Measurements from ENCODE around the gene DYNLT4. TPM values are rescaled to one million over a fixed set of nuclear protein-coding genes. Genes with fewer than 3 reads are reported as not detected.
A peak's percentile ranks its signal among the peaks of the same experiment; 100 is the strongest.

Gene DYNLT4
- total RNA-seq, 1 donor = not detected

GRCh38 chr1:44790968-44791801, 16.0 kb downstream of the DYNLT4 start:
- no peak for TF ChIP-seq CTCF (IDR thresholded peaks at IDR 0.05; ENCODE audit: insufficient read depth, low read length)
- H3K4me3 ChIP-seq (ENCODE audit: low read depth, low read length) = no peak overlapping the region
- DNase-seq (ENCODE audit: low read depth) = peak; percentile 20

- no peak for DNase-seq (ENCODE audit: low read depth)
- no peak within 1 kb of the TSS for H3K4me3 ChIP-seq (ENCODE audit: low read depth, low read length)
- TF ChIP-seq CTCF (IDR thresholded peaks at IDR 0.05; ENCODE audit: insufficient read depth, low read length) = no peak
Observed at GRCh38 chr1:44788120-44788860, 18.9 kb downstream of the DYNLT4 start, which contains the start of gene BEST4. Gene BEST4, minus strand, starts transcription at chr1:44788170. Its CDS starts 465 bp downstream, at chr1:44787705.

DNA sequence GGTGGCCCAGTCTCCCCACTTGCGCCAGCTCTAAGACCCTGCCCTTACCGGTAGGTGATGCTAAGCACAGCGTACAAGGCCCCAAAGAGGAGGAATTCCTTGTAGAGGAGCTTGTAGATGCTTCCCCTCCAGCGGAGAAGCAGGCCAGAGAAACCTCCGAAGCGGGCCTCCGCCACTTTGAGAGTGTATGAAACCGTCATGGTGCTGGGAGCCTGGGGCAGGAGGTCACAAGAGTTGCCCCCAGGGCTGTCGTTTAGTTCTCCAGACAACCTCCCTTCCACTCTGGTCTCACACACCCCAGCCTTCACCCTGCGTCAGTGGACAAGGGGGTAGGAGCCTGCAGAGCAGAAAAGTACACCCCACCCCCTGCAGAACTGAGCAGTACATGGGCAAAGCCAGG, 19.6 kb downstream of the DYNLT4 start:
- no peak for DNase-seq (ENCODE audit: low read depth)
- no peak for TF ChIP-seq CTCF (IDR thresholded peaks at IDR 0.05; ENCODE audit: insufficient read depth, low read length)
- H3K4me3 ChIP-seq (ENCODE audit: low read depth, low read length) = no peak overlapping the region

GRCh38 chr1:44786841-44787426, 20.2 kb downstream of the DYNLT4 start:
- DNase-seq (ENCODE audit: low read depth) = no peak
- no peak overlapping the region for H3K4me3 ChIP-seq (ENCODE audit: low read depth, low read length)
- TF ChIP-seq CTCF (IDR thresholded peaks at IDR 0.05; ENCODE audit: insufficient read depth, low read length) = no peak

GRCh38 chr1:44786138-44786840, 20.9 kb downstream of the DYNLT4 start:
- TF ChIP-seq CTCF (IDR thresholded peaks at IDR 0.05; ENCODE audit: insufficient read depth, low read length) = peak; percentile 98
- H3K4me3 ChIP-seq (ENCODE audit: low read depth, low read length) = peak overlapping the region; percentile 55
- peak; percentile 48 for DNase-seq (ENCODE audit: low read depth)

GRCh38 chr1:44785501-44786137, 21.5 kb downstream of the DYNLT4 start:
- no peak for TF ChIP-seq CTCF (IDR thresholded peaks at IDR 0.05; ENCODE audit: insufficient read depth, low read length)
- H3K4me3 ChIP-seq (ENCODE audit: low read depth, low read length) = peak overlapping the region; percentile 55

More at GRCh38 chr1:44785501-44786137, 21.5 kb downstream of the DYNLT4 start:
- DNase-seq (ENCODE audit: low read depth) = no peak
